ENCODE data around the gene CACNA1C. TPM values are rescaled to one million over a fixed set of nuclear protein-coding genes. Genes with fewer than 3 reads are reported as not detected.

The CACNA1C gene
- total RNA-seq, 1 donor from 2014 or later: 1.3 TPM

GRCh38 chr12:2467447-2468195 lies 414.8 kb downstream of the CACNA1C start:
- no peaks in the 10 kb centered on the region for H3K36me3 ChIP-seq (ENCODE audit: control insufficient read depth, insufficient read depth, low read length)
- DNase-seq (ENCODE audit: low read depth): no peak
- H3K27me3 ChIP-seq (ENCODE audit: control insufficient read depth, insufficient read depth, low read length): peaks cover 2% of the 10 kb centered on the region
- no peak overlapping the region for H3K4me3 ChIP-seq (ENCODE audit: low read depth, low read length)
- TF ChIP-seq, protein P1, sequence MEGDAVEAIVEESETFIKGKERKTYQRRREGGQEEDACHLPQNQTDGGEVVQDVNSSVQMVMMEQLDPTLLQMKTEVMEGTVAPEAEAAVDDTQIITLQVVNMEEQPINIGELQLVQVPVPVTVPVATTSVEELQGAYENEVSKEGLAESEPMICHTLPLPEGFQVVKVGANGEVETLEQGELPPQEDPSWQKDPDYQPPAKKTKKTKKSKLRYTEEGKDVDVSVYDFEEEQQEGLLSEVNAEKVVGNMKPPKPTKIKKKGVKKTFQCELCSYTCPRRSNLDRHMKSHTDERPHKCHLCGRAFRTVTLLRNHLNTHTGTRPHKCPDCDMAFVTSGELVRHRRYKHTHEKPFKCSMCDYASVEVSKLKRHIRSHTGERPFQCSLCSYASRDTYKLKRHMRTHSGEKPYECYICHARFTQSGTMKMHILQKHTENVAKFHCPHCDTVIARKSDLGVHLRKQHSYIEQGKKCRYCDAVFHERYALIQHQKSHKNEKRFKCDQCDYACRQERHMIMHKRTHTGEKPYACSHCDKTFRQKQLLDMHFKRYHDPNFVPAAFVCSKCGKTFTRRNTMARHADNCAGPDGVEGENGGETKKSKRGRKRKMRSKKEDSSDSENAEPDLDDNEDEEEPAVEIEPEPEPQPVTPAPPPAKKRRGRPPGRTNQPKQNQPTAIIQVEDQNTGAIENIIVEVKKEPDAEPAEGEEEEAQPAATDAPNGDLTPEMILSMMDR (IDR thresholded peaks at IDR 0.05; ENCODE audit: insufficient read depth, low read length, poor library complexity, severe bottlenecking): no peak

GRCh38 chr12:2475984-2476383 lies 423.2 kb downstream of the CACNA1C start:
- DNase-seq (ENCODE audit: low read depth): no peak
- Histone ChIP-seq H3K27me3 (ENCODE audit: control insufficient read depth, insufficient read depth, low read length) (no peaks in the 10 kb centered on the region), H3K36me3 (ENCODE audit: control insufficient read depth, insufficient read depth, low read length) (no peaks in the 10 kb centered on the region), H3K4me3 (ENCODE audit: low read depth, low read length) (no peak overlapping the region)
- TF ChIP-seq, protein P1 (IDR thresholded peaks at IDR 0.05; ENCODE audit: insufficient read depth, low read length, poor library complexity, severe bottlenecking): no peak

- DNase-seq (ENCODE audit: low read depth): no peak
- H3K4me3 ChIP-seq (ENCODE audit: low read depth, low read length): no peak overlapping the region
- H3K27me3 ChIP-seq (ENCODE audit: control insufficient read depth, insufficient read depth, low read length): no peaks in the 10 kb centered on the region
- TF ChIP-seq, protein P1 (IDR thresholded peaks at IDR 0.05; ENCODE audit: insufficient read depth, low read length, poor library complexity, severe bottlenecking): no peak
- H3K36me3 ChIP-seq (ENCODE audit: control insufficient read depth, insufficient read depth, low read length): no peaks in the 10 kb centered on the region
Measured at GRCh38 chr12:2477009-2477766, 424.4 kb downstream of the CACNA1C start.

- Histone ChIP-seq H3K36me3 (ENCODE audit: control insufficient read depth, insufficient read depth, low read length) (no peaks in the 10 kb centered on the region), H3K4me3 (ENCODE audit: low read depth, low read length) (no peak overlapping the region), H3K27me3 (ENCODE audit: control insufficient read depth, insufficient read depth, low read length) (no peaks in the 10 kb centered on the region)
- no peak for DNase-seq (ENCODE audit: low read depth)
- TF ChIP-seq, protein P1 (IDR thresholded peaks at IDR 0.05; ENCODE audit: insufficient read depth, low read length, poor library complexity, severe bottlenecking): no peak
Measured at GRCh38 chr12:2479851-2480535, 427.2 kb downstream of the CACNA1C start.

GRCh38 chr12:2481346-2481745 lies 428.6 kb downstream of the CACNA1C start:
- Histone ChIP-seq H3K4me3 (ENCODE audit: low read depth, low read length) (no peak overlapping the region), H3K36me3 (ENCODE audit: control insufficient read depth, insufficient read depth, low read length) (no peaks in the 10 kb centered on the region), H3K27me3 (ENCODE audit: control insufficient read depth, insufficient read depth, low read length) (no peaks in the 10 kb centered on the region)
- TF ChIP-seq, protein P1 (IDR thresholded peaks at IDR 0.05; ENCODE audit: insufficient read depth, low read length, poor library complexity, severe bottlenecking): no peak
- DNase-seq (ENCODE audit: low read depth): no peak

Data from kidney epithelial cell (primary cell).